Right cardiac atrium (tissue), 5 donors: Measurements from ENCODE around the gene ICE1. TPM values are rescaled to one million over a fixed set of nuclear protein-coding genes. Genes with fewer than 3 reads are reported as not detected.
"Not testable (repeated sequence)": the region's sequence is repeated elsewhere in the genome, so short reads cannot be mapped to it uniquely, and the experiment has no call there.

ENCODE experiments used
- ATAC-seq, 2 donors: fragments of 200-7000 bp; cut with Tn5 transposase; one replicate each; pipeline versions ENCODE4 v1.8.0 to v1.9.1; 2020; ENCODE audit warnings: moderate library complexity in 2 of 2, mild to moderate bottlenecking in 1 of 2
- DNase-seq, 3 donors: peaks; one replicate each; pipeline ENCODE4 v3.0.0-alpha.2; 2020
- H3K27ac ChIP-seq: one replicate; pipeline ENCODE4 v1.5.1; 2013; ENCODE audit warnings: mild to moderate bottlenecking, low read length, control low read depth, moderate library complexity
- H3K27me3 ChIP-seq: one replicate; pipeline ENCODE4 v1.6.1; 2013; ENCODE audit not compliant: control insufficient read depth, insufficient read depth
- H3K4me1 ChIP-seq: one replicate; pipeline ENCODE4 v1.6.1; 2013; ENCODE audit warnings: low read length; ENCODE audit not compliant: control insufficient read depth, insufficient read depth
- H3K4me3 ChIP-seq: one replicate; pipeline ENCODE4 v1.5.1; 2013; ENCODE audit warnings: low read length, control low read depth
- H3K9me3 ChIP-seq: one replicate; pipeline ENCODE4 v1.6.1; 2013; ENCODE audit warnings: low read length; ENCODE audit not compliant: control insufficient read depth
- WGBS: extraction: QIAGEN DNeasy Blood & Tissue Kit; methylation state at CpG from one replicate; pipeline ENCODE4 v1.1.7; 2013; 5-methylcytosine and 5-hydroxymethylcytosine counted together
- intact Hi-C, 4 donors: fragments of 100-400 bp; cut with DNase I; formaldehyde crosslinking; loops; one replicate each; pipeline versions ENCODE4 v1.11.0 to v1.14.0; 2022 to 2023
- polyA plus RNA-seq: library from polyadenylated mRNA; stranded (reverse); fragments of 200-250 nt; gene quantifications from one replicate; pipeline ENCODE4 v1.2.3, GENCODE V29; 2013
- total RNA-seq, 4 donors: library from RNA; stranded (reverse); fragmentation: NEBNext Ultra II Directional; extraction: Animal tissue kit (Norgen Biotek cat#: 25700); gene quantifications; one replicate each; pipeline ENCODE4 v1.2.1, GENCODE V29; 2021
- donor health status: healthy with polysubstance abuse.
- donor health status: DM: no; HTN: yes; CAD: no.
- donor health status: DM: no; HTN: no; CAD: no.
- donor health status: DM: no; HTN: yes; CAD: no; lungs with severe emphysema.
- donor health status: DM: yes; HTN: yes; CAD: no.

ICE1 gene
- total and polyA plus RNA-seq, 5 donors = 5.6 to 19.5 (median 18.0) TPM

GRCh38 chr5:5492934-5493271 lies 70.4 kb downstream of the ICE1 start:
- not testable (repeated sequence) for DNase-seq, H3K27me3 ChIP-seq, H3K27ac ChIP-seq, ATAC-seq, H3K9me3 ChIP-seq, H3K4me3 ChIP-seq, H3K4me1 ChIP-seq
- intact Hi-C loops = loop anchor here in 3 of 4 donors (5.0 to 10.0 kb wide), 6 partner anchors 302 to 1252 kb away; no protein-coding TSS in a partner anchor
- 82% methylated on average over 2 of the region's 2 CpGs for WGBS

- peak; percentile 79 to 93 (median 91) for DNase-seq
- intact Hi-C loops = loop anchor here (5.0 to 10.0 kb wide), 7 partner anchors 300 to 1250 kb away; no protein-coding TSS in a partner anchor
- Histone ChIP-seq H3K27ac (no peak overlapping the region), H3K27me3 (no peaks in the 10 kb centered on the region), H3K4me1 (no peaks in the 10 kb centered on the region), H3K9me3 (no peaks in the 10 kb centered on the region), H3K4me3 (peak overlapping the region; percentile 28)
- peak; percentile 92 to 94 for ATAC-seq
- 11% methylated on average over 62 of the region's 62 CpGs for WGBS
Observed at GRCh38 chr5:5494489-5495402, 72.3 kb downstream of the ICE1 start.

GRCh38 chr5:5497152-5497788 lies 74.8 kb downstream of the ICE1 start:
- DNase-seq (peak; percentile 37 to 72 (median 72)), ATAC-seq (peak; percentile 64 to 67)
- 36% methylated on average over 13 of the region's 13 CpGs for WGBS
- Histone ChIP-seq H3K4me1 (no peaks in the 10 kb centered on the region), H3K27me3 (no peaks in the 10 kb centered on the region), H3K27ac (no peak overlapping the region), H3K9me3 (no peaks in the 10 kb centered on the region), H3K4me3 (no peak overlapping the region)
- intact Hi-C loops = loop anchor here in 3 of 4 donors (5.0 to 10.0 kb wide), 6 partner anchors 298 to 1248 kb away; no protein-coding TSS in a partner anchor

GRCh38 chr5:5499442-5499841 lies 77.0 kb downstream of the ICE1 start:
- Histone ChIP-seq H3K27ac (no peak overlapping the region), H3K4me1 (no peaks in the 10 kb centered on the region), H3K27me3 (no peaks in the 10 kb centered on the region), H3K4me3 (no peak overlapping the region), H3K9me3 (no peaks in the 10 kb centered on the region)
- ATAC-seq (no peak), DNase-seq (no peak)
- WGBS = 81% methylated on average over 7 of the region's 7 CpGs
- intact Hi-C loops = loop anchor here in 3 of 4 donors (5.0 to 10.0 kb wide), 6 partner anchors 295 to 1245 kb away; no protein-coding TSS in a partner anchor

GRCh38 chr5:5504325-5504724 lies 81.8 kb downstream of the ICE1 start:
- Histone ChIP-seq H3K4me3 (no peak overlapping the region), H3K4me1 (no peaks in the 10 kb centered on the region), H3K27ac (no peak overlapping the region), H3K27me3 (no peaks in the 10 kb centered on the region), H3K9me3 (no peaks in the 10 kb centered on the region)
- intact Hi-C loops = no loop called here
- DNase-seq = no peak
- ATAC-seq = no peak

- ATAC-seq = no peak
- intact Hi-C loops = no loop called here
- no peak overlapping the region for H3K27ac ChIP-seq
- no peaks in the 10 kb centered on the region for H3K4me1 ChIP-seq
- 57% methylated on average over 3 of the region's 3 CpGs for WGBS
- H3K9me3 ChIP-seq = no peaks in the 10 kb centered on the region
- DNase-seq = no peak
- H3K27me3 ChIP-seq = no peaks in the 10 kb centered on the region
- H3K4me3 ChIP-seq = no peak overlapping the region
Observed at GRCh38 chr5:5505815-5506214, 83.3 kb downstream of the ICE1 start.

GRCh38 chr5:5508391-5508790 lies 85.9 kb downstream of the ICE1 start:
- Histone ChIP-seq H3K9me3 (no peaks in the 10 kb centered on the region), H3K4me3 (no peak overlapping the region), H3K27ac (no peak overlapping the region), H3K27me3 (no peaks in the 10 kb centered on the region), H3K4me1 (no peaks in the 10 kb centered on the region)
- ATAC-seq = no peak
- DNase-seq = no peak
- intact Hi-C loops = no loop called here
- WGBS = 84% methylated on average over 2 of the region's 2 CpGs

GRCh38 chr5:5511904-5512416 lies 89.5 kb downstream of the ICE1 start:
- H3K27ac ChIP-seq = no peak overlapping the region
- intact Hi-C loops = no loop called here
- no peaks in the 10 kb centered on the region for H3K9me3 ChIP-seq
- no peak overlapping the region for H3K4me3 ChIP-seq
- no peaks in the 10 kb centered on the region for H3K4me1 ChIP-seq
- ATAC-seq (no peak), DNase-seq (no peak)
- H3K27me3 ChIP-seq = no peaks in the 10 kb centered on the region
- 90% methylated on average over 11 of the region's 11 CpGs for WGBS

GRCh38 chr5:5512543-5512942 lies 90.1 kb downstream of the ICE1 start:
- no peaks in the 10 kb centered on the region for H3K9me3 ChIP-seq
- H3K27me3 ChIP-seq = no peaks in the 10 kb centered on the region
- no peak for ATAC-seq
- no peak for DNase-seq
- H3K4me3 ChIP-seq = no peak overlapping the region
- H3K4me1 ChIP-seq = no peaks in the 10 kb centered on the region
- WGBS = 42% methylated on average over 4 of the region's 4 CpGs
- H3K27ac ChIP-seq = no peak overlapping the region
- intact Hi-C loops = no loop called here

- intact Hi-C loops, DNase-seq, ATAC-seq, H3K4me3 ChIP-seq, H3K4me1 ChIP-seq, H3K27me3 ChIP-seq, H3K27ac ChIP-seq, H3K9me3 ChIP-seq: not testable (repeated sequence)
- WGBS = 79% methylated on average over 2 of the region's 4 CpGs
Observed at GRCh38 chr5:5520622-5521021, 98.1 kb downstream of the ICE1 start.

GRCh38 chr5:5521029-5521428 lies 98.6 kb downstream of the ICE1 start:
- Histone ChIP-seq H3K27me3 (no peaks in the 10 kb centered on the region), H3K4me3 (no peak overlapping the region), H3K4me1 (no peaks in the 10 kb centered on the region), H3K27ac (no peak overlapping the region), H3K9me3 (no peaks in the 10 kb centered on the region)
- no peak for ATAC-seq
- 71% methylated on average over 7 of the region's 8 CpGs for WGBS
- DNase-seq = no peak
- intact Hi-C loops = no loop called here
